HepG2 (cell line): Measurements from ENCODE around the gene SIAH3. TPM values are rescaled to one million over a fixed set of nuclear protein-coding genes. Genes with fewer than 3 reads are reported as not detected.

Source experiments
- ATAC-seq: fragments of 200-7000 bp; cut with Tn5 transposase; 3 replicates; pipeline ENCODE4 v1.9.1; 2020; ENCODE audit warnings: mild to moderate bottlenecking, moderate library complexity
- BruUV-seq: library from RNA; stranded (reverse); fragments of 400-500 nt; replicated peaks from 2 replicates; lab custom pipeline; 2021; lab: Mats Ljungman, UMichigan
- CTCF ChIA-PET: fragments of 300-600 bp; formaldehyde crosslinking; extraction: SDS; loops from one replicate; lab custom pipeline; 2021; ENCODE audit warnings: low total read pairs, inconsistent platforms, low intra/inter-chr PET ratio; lab: Yijun Ruan, JAX
- POLR2A ChIA-PET: fragments of 350-600 bp; sonication (Branson Sonifier 250); formaldehyde crosslinking; loops from one replicate; lab custom pipeline; 2020; ENCODE audit warnings: antibody characterized with exemption, inconsistent platforms; lab: Yijun Ruan, JAX
- DNase-seq: peaks from one replicate; pipeline ENCODE4 v3.0.0-alpha.2; 2015; ENCODE audit warnings: low spot score
- FAIRE-seq: peaks from 3 replicates; lab custom pipeline; 2011; peaks lifted over from hg19 to GRCh38; lab: Jason Lieb, UNC
- H2AFZ ChIP-seq: one replicate; pipeline ENCODE4 v1.6.1; 2011; ENCODE audit warnings: low read length, inconsistent platforms
- H3K27ac ChIP-seq: fragments of 300-600 bp; 3 replicates; pipeline ENCODE4 v1.8.0; 2011; ENCODE audit warnings: mixed run types, mild to moderate bottlenecking, mixed read lengths, low read length, inconsistent platforms; ENCODE audit not compliant: insufficient read depth; ENCODE audit errors: extremely low read length
- H3K27me3 ChIP-seq, 2 experiments: fragments of 200-600 bp in 1 of 2; 2 replicates in 1 of 2; 3 replicates in 1 of 2; pipeline versions ENCODE4 v1.6.0 to v1.8.0; 2011; ENCODE audit warnings: low read length in 2 of 2, mild to moderate bottlenecking in 2 of 2, moderate library complexity in 2 of 2, inconsistent platforms in 1 of 2; ENCODE audit not compliant: insufficient read depth in 2 of 2, control insufficient read depth in 1 of 2
- H3K36me3 ChIP-seq, 2 experiments: fragments of 200-600 bp in 1 of 2; replicated peaks in 1 of 2; 2 replicates in 1 of 2; 3 replicates in 1 of 2; pipeline versions ENCODE4 v1.5.1 to v1.8.0; 2011; ENCODE audit warnings: low read length in 2 of 2, inconsistent platforms in 1 of 2; ENCODE audit not compliant: insufficient read depth in 2 of 2, control insufficient read depth in 1 of 2
- H3K4me1 ChIP-seq: 2 replicates; pipeline ENCODE4 v1.5.1; 2012; ENCODE audit warnings: low read length, inconsistent platforms; ENCODE audit not compliant: insufficient read depth
- H3K4me2 ChIP-seq: 2 replicates; pipeline ENCODE4 v1.6.0; 2011; ENCODE audit warnings: low read depth, low read length, inconsistent platforms
- H3K4me3 ChIP-seq, 3 experiments: fragments of 200-600 bp in 1 of 3; sonication (generic), shearing (Covaris generic) in 1 of 3; replicated peaks in 1 of 3; 2 replicates each; pipeline ENCODE4 v1.5.1; 2011 to 2016; ENCODE audit warnings: low read length in 3 of 3, inconsistent platforms in 2 of 3, low read depth in 2 of 3, mild to moderate bottlenecking in 2 of 3, control low read depth in 1 of 3, mixed read lengths in 1 of 3; ENCODE audit not compliant: insufficient read depth in 1 of 3
- H3K79me2 ChIP-seq: one replicate; pipeline ENCODE4 v1.6.1; 2011; ENCODE audit warnings: low read length, inconsistent platforms; ENCODE audit not compliant: insufficient read depth
- H3K9ac ChIP-seq: 2 replicates; pipeline ENCODE4 v1.6.0; 2011; ENCODE audit warnings: mild to moderate bottlenecking, low read depth, low read length, inconsistent platforms; ENCODE audit not compliant: insufficient read depth
- H3K9me3 ChIP-seq: 2 replicates; pipeline ENCODE4 v1.5.1; 2012; ENCODE audit warnings: mild to moderate bottlenecking, low read length
- H4K20me1 ChIP-seq: 2 replicates; pipeline ENCODE4 v1.6.0; 2011; ENCODE audit warnings: inconsistent platforms, mild to moderate bottlenecking, low read length, moderate library complexity; ENCODE audit not compliant: insufficient read depth
- DNMT1 ChIP-seq: sonication (generic); formaldehyde crosslinking; IDR thresholded peaks from 2 replicates; pipeline ENCODE4 v1.5.1; 2020; ENCODE audit warnings: mild to moderate bottlenecking, missing genetic modification reagents
- KDM6A ChIP-seq: IDR thresholded peaks from 2 replicates; pipeline ENCODE4 v1.6.1; 2016; ENCODE audit warnings: low read depth
- MYNN ChIP-seq: sonication (generic); formaldehyde crosslinking; IDR thresholded peaks from 2 replicates; pipeline ENCODE4 v1.4.0; 2020; ENCODE audit warnings: mild to moderate bottlenecking, low read depth, missing genetic modification reagents
- NR1H2 ChIP-seq: sonication (generic); formaldehyde crosslinking; IDR thresholded peaks from 2 replicates; pipeline ENCODE4 v1.8.1; 2022; ENCODE audit warnings: low read depth, missing genetic modification reagents, borderline replicate concordance
- PREB ChIP-seq: sonication (generic); formaldehyde crosslinking; IDR thresholded peaks from 2 replicates; pipeline ENCODE4 v1.4.0; 2020; ENCODE audit warnings: missing genetic modification reagents
- ZBTB44 ChIP-seq: sonication (generic); formaldehyde crosslinking; IDR thresholded peaks from 2 replicates; pipeline ENCODE4 v1.4.0; 2020; ENCODE audit warnings: missing genetic modification reagents
- ZMAT3 ChIP-seq: sonication (generic); formaldehyde crosslinking; conservative IDR thresholded peaks from 2 replicates; pipeline ENCODE4 v1.7.0; 2021; ENCODE audit warnings: missing genetic modification reagents
- ZNF768 ChIP-seq: sonication (generic); formaldehyde crosslinking; IDR thresholded peaks from 2 replicates; pipeline ENCODE4 v1.4.0; 2020; ENCODE audit warnings: missing genetic modification reagents
- in situ Hi-C: cut with HindIII; loops from 2 replicates; pipeline ENCODE4 v1.10.0; 2017; ENCODE audit warnings: low pct_unique_long_range_greater_than_20kb; ENCODE audit not compliant: extremely low pct_ligation_motif_present
- intact Hi-C: fragments of 100-400 bp; cut with micrococcal nuclease; formaldehyde crosslinking; loops from one replicate; pipeline ENCODE4 v1.10.0; 2022; ENCODE audit not compliant: unreplicated experiment
- polyA plus RNA-seq, 8 experiments: library from polyadenylated mRNA; depleted of rRNA in 3 of 8; stranded (reverse) in 7 of 8; unstranded in 1 of 8; fragments of >200 nt; fragmentation: Illumina TruSeq in 4 of 8; extraction: Trizol in 4 of 8; gene quantifications; 2 replicates each; pipeline versions ENCODE4 v1.2.1 to v1.2.3, GENCODE V29; 2011 to 2016; ENCODE audit warnings: low read depth in 4 of 8, missing spikeins in 1 of 8, mixed read lengths in 1 of 8; ENCODE audit not compliant: insufficient read depth in 1 of 8
- total RNA-seq, 5 experiments: library from RNA; depleted of rRNA; stranded (reverse); fragments of >200 nt; fragmentation: Illumina TruSeq; extraction: Trizol; gene quantifications; 2 replicates each; pipeline ENCODE4 v1.2.3, GENCODE V29; 2016; ENCODE audit warnings: low read depth in 1 of 5
- TF ChIP-seq, protein P1 (sequence below): sonication (generic); formaldehyde crosslinking; IDR thresholded peaks from 2 replicates; pipeline ENCODE4 v1.4.0; 2020; ENCODE audit warnings: low read depth, missing genetic modification reagents
- TF ChIP-seq, protein P2 (sequence below): sonication (generic); formaldehyde crosslinking; conservative IDR thresholded peaks from 2 replicates; pipeline ENCODE4 v1.4.0; 2020; ENCODE audit warnings: mild to moderate bottlenecking, missing genetic modification reagents, moderate library complexity
- TF ChIP-seq, protein P3 (sequence below): sonication (generic); formaldehyde crosslinking; IDR thresholded peaks from 2 replicates; pipeline ENCODE4 v1.5.1; 2020; ENCODE audit warnings: mild to moderate bottlenecking, moderate library complexity, missing genetic modification reagents

The SIAH3 gene
- total and polyA plus RNA-seq, 2 of the 13 experiments (the other 11 are each of a cell fraction or from before 2014, with no cell fraction given) = not detected

- intact Hi-C loops (no loop called here), in situ Hi-C loops (no loop called here)
- ATAC-seq = no peak
- Histone ChIP-seq H3K9ac (no peak overlapping the region), H3K4me1 (peaks cover 6% of the 10 kb centered on the region), H4K20me1 (no peaks in the 10 kb centered on the region), H3K79me2 (no peaks in the 10 kb centered on the region), H2AFZ (no peak overlapping the region), H3K4me2 (no peak overlapping the region), H3K27ac (no peak overlapping the region), H3K36me3 (no peaks in the 10 kb centered on the region), H3K27me3 (no peaks in the 10 kb centered on the region), H3K9me3 (no peaks in the 10 kb centered on the region), H3K4me3 (no peak overlapping the region)
- ChIA-PET POLR2A (no interaction called here), CTCF (no interaction called here)
- DNase-seq = no peak
- no TSS peak for BruUV-seq
- FAIRE-seq = no peak
- no peak for TF ChIP-seq ZBTB44
- TF ChIP-seq, protein P1, sequence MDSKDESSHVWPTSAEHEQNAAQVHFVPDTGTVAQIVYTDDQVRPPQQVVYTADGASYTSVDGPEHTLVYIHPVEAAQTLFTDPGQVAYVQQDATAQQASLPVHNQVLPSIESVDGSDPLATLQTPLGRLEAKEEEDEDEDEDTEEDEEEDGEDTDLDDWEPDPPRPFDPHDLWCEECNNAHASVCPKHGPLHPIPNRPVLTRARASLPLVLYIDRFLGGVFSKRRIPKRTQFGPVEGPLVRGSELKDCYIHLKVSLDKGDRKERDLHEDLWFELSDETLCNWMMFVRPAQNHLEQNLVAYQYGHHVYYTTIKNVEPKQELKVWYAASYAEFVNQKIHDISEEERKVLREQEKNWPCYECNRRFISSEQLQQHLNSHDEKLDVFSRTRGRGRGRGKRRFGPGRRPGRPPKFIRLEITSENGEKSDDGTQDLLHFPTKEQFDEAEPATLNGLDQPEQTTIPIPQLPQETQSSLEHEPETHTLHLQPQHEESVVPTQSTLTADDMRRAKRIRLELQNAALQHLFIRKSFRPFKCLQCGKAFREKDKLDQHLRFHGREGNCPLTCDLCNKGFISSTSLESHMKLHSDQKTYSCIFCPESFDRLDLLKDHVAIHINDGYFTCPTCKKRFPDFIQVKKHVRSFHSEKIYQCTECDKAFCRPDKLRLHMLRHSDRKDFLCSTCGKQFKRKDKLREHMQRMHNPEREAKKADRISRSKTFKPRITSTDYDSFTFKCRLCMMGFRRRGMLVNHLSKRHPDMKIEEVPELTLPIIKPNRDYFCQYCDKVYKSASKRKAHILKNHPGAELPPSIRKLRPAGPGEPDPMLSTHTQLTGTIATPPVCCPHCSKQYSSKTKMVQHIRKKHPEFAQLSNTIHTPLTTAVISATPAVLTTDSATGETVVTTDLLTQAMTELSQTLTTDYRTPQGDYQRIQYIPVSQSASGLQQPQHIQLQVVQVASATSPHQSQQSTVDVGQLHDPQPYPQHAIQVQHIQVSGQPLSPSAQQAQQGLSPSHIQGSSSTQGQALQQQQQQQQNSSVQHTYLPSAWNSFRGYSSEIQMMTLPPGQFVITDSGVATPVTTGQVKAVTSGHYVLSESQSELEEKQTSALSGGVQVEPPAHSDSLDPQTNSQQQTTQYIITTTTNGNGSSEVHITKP (CRISPR knock-in tag) = no peak
- no peak for TF ChIP-seq PREB
- no peak for TF ChIP-seq ZMAT3 (CRISPR knock-in tag)
- no peak for TF ChIP-seq ZNF768 (CRISPR knock-in tag)
- TF ChIP-seq MYNN (CRISPR knock-in tag) = no peak
- TF ChIP-seq NR1H2 (CRISPR knock-in tag) = no peak
- no peak for TF ChIP-seq KDM6A (CRISPR knock-in tag)
- TF ChIP-seq, protein P2, sequence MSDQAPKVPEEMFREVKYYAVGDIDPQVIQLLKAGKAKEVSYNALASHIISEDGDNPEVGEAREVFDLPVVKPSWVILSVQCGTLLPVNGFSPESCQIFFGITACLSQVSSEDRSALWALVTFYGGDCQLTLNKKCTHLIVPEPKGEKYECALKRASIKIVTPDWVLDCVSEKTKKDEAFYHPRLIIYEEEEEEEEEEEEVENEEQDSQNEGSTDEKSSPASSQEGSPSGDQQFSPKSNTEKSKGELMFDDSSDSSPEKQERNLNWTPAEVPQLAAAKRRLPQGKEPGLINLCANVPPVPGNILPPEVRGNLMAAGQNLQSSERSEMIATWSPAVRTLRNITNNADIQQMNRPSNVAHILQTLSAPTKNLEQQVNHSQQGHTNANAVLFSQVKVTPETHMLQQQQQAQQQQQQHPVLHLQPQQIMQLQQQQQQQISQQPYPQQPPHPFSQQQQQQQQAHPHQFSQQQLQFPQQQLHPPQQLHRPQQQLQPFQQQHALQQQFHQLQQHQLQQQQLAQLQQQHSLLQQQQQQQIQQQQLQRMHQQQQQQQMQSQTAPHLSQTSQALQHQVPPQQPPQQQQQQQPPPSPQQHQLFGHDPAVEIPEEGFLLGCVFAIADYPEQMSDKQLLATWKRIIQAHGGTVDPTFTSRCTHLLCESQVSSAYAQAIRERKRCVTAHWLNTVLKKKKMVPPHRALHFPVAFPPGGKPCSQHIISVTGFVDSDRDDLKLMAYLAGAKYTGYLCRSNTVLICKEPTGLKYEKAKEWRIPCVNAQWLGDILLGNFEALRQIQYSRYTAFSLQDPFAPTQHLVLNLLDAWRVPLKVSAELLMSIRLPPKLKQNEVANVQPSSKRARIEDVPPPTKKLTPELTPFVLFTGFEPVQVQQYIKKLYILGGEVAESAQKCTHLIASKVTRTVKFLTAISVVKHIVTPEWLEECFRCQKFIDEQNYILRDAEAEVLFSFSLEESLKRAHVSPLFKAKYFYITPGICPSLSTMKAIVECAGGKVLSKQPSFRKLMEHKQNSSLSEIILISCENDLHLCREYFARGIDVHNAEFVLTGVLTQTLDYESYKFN = no peak
- TF ChIP-seq DNMT1 (CRISPR knock-in tag) = no peak
- TF ChIP-seq, protein P3, sequence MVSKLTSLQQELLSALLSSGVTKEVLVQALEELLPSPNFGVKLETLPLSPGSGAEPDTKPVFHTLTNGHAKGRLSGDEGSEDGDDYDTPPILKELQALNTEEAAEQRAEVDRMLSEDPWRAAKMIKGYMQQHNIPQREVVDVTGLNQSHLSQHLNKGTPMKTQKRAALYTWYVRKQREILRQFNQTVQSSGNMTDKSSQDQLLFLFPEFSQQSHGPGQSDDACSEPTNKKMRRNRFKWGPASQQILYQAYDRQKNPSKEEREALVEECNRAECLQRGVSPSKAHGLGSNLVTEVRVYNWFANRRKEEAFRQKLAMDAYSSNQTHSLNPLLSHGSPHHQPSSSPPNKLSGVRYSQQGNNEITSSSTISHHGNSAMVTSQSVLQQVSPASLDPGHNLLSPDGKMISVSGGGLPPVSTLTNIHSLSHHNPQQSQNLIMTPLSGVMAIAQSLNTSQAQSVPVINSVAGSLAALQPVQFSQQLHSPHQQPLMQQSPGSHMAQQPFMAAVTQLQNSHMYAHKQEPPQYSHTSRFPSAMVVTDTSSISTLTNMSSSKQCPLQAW = no peak
Observed at GRCh38 chr13:45751885-45752284, 99.7 kb downstream of the SIAH3 start.
